Stimulated activated CD4-positive, alpha-beta T cell treated with anti-CD3 and anti-CD28 coated beads, Interleukin-1b, Interleukin-23, amount 100 ng/mL, for 1 hour (primary cell): Measurements from ENCODE around the gene ZSWIM4.
A peak's percentile ranks its signal among the peaks of the same experiment; 100 is the strongest.

Experiments
- DNase-seq, 2 donors: peaks; one replicate each; pipeline ENCODE4 v3.0.0-alpha.2; 2020; ENCODE audit warnings: low read depth in 2 of 2

ZSWIM4 gene

DNA sequence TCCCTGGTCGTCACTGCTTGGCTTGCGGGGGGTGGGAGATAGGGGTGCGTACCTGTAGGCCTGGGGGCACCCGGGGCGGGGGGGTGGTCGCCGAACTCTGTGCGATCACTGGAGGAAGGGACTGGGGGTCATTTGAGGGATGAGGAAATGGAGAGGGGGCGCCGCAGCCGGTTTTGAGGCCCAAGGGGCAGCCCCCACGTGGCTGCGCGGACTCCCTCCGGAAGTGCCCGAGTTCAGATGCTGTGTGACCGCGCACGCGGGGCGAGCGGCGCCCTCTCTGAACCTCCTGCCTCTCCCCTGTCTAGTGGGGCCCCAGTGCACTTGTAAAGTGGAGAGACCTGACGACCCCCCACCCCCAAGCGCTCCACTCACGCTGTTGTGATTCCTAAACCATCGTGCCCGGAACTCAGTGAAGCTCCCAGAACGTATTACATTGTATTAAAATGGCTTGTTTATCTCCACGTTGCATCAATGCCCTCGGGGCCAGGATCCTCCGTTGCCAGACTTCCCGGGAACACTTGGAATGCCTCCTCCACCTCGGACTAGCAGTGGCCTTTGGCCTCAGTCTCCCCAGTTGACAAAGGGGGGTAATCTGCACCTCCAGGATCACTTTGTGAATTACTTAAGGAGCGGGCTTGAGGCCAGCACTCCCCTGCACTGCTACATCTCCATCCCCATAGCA, 78.7 kb downstream of the ZSWIM4 start:
- no peak for DNase-seq

DNA sequence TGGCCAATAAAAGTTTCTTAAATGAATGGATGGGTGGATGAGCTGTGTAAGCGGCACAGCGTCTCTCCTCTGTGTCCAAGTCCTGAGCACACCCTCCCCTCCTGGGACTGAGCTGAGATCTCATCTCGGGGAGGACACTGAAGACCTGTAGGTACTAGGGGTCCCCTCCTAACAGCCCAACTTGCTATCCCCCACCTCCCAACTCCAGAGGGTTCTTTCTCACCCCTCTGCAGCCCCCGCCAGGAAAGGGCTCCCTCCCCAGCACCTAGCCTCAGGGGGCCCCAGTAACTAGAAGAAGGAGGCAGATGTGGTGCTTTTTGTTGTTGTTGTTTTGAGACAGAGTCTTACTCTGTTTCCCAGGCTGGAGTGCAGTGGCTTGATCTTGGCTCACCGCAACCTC, 80.6 kb downstream of the ZSWIM4 start:
- DNase-seq, result no peak

DNA sequence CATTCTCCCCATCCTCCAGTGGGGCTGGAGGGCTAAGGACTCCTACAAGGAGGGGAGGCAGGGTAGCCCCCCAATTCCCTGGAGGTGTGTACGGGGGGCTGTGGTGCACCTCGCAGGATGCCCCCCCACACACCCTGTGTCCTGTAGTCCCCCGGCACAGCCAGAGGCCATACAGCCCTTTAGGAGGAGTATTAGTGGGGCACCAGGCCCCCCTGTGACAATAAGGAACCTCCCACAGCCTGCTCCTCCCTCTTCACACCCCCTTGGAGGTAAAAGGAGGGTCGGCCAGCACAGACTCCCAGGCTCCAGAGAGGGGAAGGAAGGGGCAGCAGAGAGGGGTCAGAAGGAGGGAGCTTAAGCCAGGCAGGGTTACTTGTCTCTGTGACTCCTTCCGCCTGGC, 81.6 kb downstream of the ZSWIM4 start, which contains the start of gene NANOS3:
Gene NANOS3, plus strand, starts transcription at position 301 of the 400 bp plus-strand sequence. CDS start 115 bp downstream, outside the sequence.
- no peak for DNase-seq

DNA sequence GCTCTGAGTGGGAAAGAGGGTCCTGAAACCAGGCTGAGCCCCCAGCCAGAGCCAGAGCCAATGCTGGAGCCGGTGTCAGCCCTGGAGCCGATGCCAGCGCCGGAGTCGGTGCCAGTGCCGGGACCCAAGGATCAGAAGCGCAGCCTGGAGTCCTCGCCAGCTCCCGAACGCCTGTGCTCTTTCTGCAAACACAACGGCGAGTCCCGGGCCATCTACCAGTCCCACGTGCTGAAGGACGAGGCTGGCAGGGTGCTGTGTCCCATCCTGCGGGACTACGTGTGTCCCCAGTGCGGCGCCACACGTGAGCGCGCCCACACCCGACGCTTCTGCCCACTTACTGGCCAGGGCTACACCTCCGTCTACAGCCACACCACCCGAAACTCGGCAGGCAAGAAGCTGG, 82.1 kb downstream of the ZSWIM4 start:
- DNase-seq, result no peak

DNA sequence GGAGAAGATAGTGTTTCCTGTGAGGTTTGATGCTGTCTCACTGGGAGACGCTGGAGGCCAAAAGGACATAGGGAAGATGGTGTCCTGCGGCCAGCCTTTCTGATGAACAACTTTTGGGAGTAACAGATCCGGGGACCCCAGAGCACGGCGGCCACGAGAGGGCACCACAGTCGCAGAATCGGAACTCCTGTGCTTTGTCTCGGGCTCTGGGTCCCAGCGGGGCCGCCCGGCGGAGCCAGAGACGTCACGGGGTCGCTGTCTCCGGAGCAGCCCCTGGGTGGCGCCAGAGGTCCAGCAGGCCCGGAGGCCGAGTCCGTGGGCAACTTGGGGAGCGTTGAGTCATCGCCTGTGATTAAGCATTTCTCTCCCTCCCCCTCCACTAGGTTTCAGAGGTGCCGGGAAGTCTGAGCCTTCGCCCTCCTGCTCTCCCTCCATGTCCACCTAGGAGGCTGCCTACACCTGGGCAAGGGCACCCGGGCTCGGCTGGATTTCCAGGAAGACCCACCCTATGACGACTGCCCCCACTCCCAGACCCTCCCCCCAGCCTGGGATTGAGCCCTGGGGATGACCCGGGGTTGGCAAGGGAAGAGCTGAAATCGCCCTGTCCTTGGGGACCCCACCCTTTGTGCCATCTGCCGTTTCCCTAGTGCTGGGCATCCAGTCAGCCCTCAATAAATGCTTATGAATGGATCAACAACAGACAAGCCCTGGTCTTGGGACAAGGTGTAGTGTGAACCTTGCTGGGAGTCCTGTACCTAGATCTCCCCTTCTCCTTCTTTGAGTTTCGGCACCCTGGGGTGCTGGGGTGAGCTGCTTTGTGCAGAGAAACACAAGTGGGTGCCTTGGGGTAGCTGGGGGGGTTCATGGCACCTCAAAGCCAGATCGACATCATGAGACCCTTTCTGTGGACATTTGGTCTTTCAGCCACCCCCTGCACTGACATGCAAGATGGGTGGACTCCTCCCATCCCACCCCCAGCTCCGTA, 85.1 kb downstream of the ZSWIM4 start:
- DNase-seq, result peak; percentile 97 to 99

DNA sequence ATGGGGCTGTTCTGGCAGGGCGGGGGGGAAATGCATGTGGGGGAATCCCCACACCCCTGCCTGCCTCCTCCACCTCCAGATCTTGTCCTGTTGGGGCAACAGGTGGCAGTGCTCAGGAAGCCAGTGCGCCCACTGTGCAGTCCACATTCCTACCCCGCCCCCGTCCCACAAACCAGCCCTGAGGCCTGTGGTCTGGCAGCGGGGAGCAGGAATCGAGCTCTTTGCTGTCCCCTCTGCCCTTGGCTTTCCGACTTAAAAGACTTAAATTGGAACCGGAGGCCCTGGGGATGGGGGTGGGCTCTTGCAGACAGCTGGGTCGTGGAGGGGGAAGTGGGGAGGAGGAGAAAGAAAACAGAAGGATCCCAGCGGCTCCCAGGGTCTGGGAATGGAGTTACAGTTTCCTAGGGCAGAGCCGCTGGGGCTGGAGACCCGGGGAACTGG, 86.0 kb downstream of the ZSWIM4 start:
- no peak for DNase-seq
